HG03097 (cell line): ENCODE results near the gene RGS11.
"Not testable (repeated sequence)": the region's sequence is repeated elsewhere in the genome, so short reads cannot be mapped to it uniquely, and the experiment has no call there.

Source experiments
- ATAC-seq: cut with Tn5 transposase; IDR thresholded peaks from one replicate; pipeline ENCODE4 v1.9.1; 2021; ENCODE audit not compliant: unreplicated experiment, low FRiP score

RGS11 gene

DNA sequence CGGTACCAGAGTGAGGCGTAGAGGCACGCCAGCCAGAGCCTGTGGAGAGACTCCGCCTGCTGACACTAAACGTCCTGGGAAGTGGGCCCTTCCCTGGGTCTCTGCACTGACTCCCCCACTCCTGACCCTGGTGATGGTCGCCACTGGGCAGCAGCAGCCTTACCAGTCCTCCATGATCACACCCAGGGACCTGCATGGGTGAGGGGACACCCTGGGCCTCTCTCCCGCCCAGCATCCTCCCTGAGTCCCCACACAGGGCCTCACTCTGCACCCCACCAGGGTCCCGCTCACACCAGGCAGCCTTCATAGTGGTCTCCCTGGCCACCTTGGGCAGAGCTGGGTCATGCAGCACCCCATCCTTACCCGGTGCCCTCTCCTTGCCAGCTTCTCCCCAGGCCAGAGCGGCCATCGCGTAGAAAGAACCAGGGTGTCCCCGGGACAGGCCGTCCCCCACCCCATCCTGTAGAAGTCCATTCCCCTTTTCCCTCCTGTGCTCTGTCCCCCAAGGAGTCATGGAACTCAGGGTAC lies 10.7 kb downstream of the RGS11 start:
- ATAC-seq, result no peak

DNA sequence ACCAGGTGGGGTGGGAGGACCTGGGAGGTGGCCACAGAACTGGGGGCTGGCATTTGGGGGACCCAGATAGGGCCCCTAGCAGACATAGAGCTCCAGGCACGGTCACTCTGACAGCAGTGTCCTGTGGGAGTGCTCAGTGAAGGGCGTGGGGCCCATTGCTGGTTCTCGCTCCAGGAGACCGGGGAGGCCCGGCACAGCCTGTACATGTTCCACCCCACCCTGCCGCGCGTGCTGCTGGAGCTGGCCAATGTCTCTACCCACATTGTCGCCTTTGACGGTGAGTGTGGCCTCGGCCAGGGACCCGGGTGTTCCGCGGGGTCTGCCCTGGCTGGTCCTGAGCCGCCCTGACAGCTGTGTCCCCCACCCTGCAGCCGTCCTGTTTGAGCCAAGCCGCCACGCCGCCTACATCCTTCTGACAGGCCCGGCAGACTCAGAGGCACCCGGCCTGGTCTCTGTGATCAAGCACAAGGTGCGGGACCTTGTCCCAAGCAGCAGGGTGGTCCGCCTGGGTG lies 11.2 kb downstream of the RGS11 start:
- no peak for ATAC-seq

DNA sequence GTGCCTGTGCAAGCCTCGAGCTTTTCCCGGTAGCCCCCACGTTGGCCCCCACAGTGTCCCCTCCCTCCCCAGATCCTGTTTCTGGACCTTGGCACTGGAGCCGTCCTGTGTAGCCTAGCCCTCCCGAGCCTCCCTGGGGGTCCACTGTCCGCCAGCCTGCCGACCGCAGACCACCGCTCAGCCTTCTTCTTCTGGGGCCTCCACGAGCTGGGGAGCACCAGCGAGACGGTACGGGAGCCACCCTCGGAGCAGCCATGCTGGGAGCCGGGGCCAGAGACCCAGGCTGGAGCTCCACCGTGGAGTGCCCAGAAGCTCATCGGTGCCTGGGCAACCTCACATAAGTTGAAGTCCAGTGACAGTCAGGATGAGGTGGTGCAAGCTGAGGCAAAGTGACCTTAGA lies 11.8 kb downstream of the RGS11 start:
- ATAC-seq, result no peak

DNA sequence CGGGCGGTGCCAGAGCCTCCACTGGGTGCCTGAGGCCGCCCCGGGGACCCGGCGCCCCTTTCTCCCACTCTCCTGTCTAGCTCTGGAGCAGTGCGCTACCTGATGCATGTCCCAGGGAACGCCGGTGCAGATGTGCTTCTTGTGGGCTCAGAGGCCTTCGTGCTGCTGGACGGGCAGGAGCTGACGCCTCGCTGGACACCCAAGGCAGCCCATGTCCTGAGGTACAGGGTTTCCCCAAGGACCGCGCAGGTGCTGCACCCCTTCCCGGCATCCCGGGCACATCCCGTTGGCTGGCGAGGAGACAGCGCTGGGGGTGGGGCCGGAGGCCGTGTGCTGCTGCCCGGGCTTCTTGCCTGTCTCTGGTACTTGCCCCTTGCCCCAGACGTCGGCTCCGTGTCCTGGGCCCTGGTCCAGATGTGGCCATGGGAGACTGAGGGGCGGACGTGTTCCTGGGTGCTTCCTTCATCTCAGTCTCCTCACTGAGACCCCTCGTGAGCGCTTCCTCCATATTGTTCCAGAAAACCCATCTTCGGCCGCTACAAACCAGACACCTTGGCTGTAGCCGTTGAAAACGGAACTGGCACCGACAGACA lies 12.5 kb downstream of the RGS11 start:
- ATAC-seq, result no peak

DNA sequence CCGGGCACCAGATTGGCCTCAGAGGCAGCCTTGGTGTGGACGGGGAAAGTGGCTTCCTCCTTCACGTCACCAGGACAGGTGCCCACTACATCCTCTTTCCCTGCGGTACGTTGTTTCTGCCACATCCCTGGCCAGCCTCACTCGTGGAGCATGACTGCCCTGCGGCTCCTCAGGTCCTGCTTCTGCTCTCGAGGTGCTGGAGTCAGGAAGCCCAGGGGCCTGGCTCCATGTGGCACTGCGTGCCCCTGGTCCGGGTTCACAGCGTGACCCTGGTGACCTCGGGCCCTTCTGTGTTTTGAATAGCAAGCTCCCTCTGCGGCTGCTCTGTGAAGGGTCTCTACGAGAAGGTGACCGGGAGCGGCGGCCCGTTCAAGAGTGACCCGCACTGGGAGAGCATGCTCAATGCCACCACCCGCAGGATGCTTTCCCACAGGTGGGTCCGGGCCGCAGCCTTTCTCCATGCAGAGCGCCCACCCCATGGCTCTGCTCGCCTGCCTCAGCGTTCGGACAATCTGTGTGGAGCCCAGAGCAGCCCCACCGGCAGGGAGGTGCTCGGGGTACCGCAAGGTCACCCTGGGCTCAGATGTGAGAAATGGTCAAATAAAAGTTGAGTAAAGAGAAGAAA lies 13.5 kb downstream of the RGS11 start:
- no peak for ATAC-seq

DNA sequence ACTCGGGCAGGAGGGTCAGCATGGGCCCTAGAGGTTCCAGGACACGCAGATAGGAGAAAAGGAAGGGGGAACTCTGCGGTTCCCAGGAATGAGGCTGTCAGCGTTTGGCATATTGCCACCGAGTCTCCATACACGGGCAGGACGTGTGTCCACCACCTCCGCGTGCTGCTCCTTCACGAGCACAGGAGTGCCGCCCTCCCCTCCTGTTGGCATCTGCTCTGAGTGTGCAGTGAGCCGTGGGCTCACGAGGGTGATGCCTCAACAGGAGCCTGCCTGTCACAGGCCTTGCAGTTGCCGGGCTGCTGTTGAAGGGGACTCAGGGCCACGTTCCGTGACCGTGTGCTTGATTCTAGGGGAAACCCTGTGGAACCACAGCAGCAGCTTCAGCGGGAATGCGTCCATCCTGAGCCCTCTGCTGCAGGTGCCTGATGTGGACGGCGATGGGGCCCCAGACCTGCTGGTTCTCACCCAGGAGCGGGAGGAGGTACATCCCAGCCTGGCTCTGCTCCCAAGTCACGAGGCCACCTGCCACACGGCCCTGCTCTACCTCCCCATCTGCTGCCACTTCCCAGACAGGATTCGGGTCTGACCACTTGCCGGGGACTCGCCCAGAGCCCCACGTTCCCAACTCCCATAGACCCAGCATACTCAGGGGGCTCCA lies 14.6 kb downstream of the RGS11 start:
- ATAC-seq, result no peak

DNA sequence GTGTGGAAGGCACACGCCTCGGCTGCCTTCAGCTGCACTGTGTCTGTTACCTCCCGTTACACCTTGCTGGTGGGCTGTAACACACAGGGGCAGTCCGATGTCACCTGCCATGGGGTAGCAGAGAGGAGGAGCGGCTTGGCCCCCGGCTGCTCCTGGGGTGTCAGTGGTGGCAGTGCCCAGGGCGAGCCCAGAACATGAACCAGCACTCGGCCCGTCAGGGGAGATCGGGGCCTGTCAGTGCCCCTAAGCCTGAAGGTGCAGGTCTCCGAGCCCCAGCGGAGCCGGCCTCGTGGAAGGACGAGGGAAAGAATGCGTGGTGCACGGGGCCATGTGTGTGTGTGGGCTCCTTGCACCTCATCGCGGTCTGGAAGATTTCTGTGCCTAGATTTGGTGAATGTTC lies 15.4 kb downstream of the RGS11 start:
- no peak for ATAC-seq

DNA sequence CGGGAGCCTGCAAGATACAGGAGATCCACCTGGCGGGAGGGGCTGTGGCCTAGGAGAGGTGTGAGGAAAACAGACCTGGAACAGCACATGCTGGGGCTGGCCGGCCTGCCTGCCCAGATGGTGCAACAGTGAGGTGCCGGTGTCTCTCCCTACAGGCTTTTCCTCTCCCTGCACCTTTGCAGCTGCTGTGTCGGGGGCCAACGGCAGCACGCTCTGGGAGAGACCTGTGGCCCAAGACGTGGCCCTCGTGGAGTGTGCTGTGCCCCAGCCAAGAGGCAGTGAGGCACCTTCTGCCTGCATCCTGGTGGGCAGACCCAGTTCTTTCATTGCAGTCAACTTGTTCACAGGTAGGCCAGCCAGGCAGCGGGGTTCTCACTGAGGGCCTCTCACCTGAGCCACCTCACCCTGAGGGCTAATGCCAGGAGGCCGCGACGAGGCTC lies 15.9 kb downstream of the RGS11 start:
- no peak for ATAC-seq

DNA sequence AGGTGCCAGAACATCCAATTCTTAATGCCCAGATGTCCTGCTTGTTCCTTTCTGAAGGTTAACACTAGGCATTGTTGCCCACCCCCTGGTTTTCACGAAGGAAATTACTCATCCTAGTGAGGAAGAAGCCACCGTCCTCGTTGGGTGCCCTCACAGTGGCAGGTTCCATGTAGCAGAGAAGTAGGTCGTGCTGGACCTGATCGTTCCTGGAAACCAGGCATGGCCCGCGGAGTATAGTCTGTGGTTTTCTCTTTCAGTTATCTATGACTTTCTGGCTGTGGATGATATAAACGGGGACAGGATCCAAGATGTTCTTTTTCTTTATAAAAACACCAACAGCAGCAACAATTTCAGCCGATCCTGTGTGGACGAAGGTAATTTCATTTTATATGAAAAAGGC lies 16.5 kb downstream of the RGS11 start:
- no peak for ATAC-seq

DNA sequence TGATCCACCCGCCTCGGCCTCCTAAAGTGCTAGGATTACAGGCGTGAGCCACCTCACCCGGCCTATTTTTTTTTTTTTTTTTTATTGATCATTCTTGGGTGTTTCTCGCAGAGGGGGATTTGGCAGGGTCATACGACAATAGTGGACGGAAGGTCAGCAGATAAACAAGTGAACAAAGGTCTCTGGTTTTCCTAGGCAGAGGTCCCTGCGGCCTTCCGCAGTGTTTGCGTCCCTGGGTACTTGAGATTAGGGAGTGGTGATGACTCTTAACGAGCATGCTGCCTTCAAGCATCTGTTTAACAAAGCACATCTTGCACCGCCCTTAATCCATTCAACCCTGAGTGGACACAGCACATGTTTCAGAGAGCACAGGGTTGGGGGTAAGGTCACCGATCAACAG lies 17.7 kb downstream of the RGS11 start:
- not testable (repeated sequence) for ATAC-seq

DNA sequence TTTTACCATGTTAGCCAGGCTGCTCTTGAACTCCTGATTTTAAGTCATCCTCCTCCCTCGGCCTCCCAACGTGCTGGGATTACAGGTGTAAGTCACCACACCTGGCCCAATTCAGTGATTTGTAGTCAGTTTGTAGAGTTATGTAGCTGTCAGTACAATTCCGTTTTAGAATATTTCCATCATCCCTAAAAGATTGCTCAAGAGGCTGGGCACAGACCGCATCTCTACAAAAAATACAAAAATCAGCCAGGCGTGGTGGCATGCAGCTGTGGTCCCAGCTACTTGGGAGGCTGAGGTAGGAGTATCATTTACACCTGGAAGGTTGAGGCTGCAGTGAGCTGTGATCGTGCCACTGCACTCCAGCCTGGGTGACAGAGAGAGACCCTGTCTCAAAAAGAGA lies 20.6 kb downstream of the RGS11 start:
- no peak for ATAC-seq

DNA sequence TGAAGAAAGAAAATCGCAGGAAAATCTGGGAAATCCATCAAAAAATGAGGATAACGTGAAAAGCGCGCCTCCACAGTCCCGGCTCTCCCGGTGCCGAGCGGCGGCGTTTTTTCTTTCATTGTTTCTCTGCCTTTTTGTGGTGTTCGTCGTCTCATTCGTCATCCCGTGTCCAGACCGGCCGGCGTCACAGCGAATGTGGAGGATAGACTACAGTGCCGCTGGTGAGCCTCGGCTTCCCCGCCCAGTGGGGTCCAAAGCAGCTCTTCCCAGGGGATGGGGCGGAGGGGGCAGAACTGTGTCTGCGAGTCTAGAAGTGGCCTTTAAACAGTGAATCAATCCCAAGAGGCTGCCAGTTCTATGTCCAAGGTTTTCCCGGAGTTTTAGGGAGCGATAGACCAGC lies 21.3 kb downstream of the RGS11 start:
- no peak for ATAC-seq

DNA sequence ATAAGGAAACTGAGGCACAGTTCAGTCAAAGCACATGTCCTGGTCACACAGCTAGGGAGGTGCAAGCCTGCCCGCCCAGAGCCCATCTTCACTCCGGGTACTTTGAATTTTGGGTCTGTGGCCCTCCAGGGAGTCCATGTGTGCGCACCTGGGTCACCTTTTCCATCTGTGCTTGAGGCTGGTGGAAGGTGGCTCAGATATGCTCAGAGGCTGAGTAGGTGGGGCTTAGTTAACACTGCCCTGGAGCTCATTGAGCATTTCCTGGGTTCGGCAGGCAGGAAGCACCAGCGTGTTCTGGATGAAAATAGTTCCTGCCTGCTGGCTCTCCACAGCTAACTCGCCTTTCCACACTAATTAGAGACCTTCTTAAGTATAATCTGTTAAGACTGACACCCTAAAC lies 21.9 kb downstream of the RGS11 start:
- no peak for ATAC-seq

DNA sequence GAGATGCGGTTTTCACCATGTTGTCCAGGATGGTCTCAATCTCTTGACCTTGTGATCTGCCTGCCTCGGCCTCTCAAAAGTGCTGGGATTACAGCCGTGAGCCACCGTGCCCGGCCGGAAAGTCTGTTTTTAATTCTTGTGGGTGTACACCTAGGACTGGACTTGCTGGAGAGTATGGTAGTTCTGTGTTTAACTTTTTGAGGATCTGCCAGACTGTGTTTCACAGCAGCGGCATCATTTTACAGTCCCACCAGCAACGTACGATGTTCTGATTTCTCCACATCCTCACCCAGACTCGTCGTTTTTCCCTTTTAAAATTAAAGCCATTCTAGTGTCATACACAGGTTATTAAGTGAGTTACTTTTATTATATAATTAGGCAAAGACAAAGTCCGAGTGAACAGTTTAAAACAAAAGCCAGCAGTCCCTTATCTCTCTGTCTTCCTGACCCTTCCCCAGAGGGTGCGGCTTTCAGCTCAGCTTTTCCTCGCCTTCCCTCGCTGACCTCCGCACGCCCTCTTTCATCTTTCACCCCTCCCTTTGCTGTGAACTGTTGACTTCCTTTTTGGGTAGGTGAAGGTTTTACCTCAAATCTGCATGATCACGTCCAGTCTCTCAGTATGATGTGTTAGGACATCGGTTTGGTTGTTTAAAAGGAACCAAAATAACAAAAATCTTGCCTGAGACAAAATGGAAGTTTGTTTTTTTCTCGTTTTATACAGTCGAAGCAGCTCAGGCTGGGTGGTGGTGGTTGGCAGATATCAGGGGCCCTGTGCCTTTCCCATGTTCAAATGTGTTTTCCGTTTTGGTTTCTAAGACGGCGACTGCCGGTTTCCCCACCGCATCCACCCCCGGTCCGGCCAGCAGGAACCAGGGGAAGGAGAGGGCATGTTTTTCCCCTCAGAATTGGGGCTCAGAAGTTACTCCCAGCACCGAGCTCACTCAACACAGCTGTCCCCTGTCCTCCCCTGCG lies 23.1 kb downstream of the RGS11 start:
- ATAC-seq, result no peak

DNA sequence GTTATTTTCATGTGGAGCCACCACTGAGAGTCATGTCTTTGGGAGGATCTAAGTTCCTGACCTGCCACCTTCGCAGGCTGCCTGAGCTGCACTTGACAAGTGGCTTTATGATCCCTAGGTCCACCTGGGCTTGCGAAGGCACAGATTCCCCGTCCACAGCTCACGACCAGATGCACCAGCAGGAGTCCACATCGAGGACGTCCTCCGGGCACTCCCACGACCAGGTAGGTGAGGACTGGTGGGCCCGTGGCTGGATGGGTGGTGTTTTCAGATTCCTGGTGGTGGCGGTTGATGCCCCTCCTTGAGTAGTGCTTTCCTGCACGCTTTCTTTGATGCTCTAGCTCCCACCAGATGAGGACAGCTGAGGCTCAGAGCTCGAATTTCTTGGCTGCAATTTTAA lies 26.3 kb downstream of the RGS11 start:
- ATAC-seq, result no peak

DNA sequence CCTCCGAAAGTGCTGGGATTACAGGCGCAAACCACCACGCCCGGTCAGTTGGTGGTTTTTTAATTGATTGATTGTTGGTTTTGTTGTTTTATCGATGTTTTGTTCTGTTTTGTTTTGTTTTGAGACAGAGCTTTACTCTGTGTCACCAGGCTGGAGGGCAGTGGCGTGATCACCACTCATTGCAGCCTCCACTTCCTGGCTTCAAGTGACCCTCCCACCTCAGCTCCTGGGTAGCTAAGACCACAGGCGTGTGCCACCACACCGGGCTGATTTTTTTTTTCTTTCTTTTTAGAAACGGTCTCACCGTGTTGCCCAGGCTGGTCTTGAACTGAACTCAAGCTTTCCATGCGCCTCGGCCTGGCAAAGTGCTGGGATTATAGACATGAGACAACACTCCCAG lies 28.7 kb downstream of the RGS11 start:
- no peak for ATAC-seq

DNA sequence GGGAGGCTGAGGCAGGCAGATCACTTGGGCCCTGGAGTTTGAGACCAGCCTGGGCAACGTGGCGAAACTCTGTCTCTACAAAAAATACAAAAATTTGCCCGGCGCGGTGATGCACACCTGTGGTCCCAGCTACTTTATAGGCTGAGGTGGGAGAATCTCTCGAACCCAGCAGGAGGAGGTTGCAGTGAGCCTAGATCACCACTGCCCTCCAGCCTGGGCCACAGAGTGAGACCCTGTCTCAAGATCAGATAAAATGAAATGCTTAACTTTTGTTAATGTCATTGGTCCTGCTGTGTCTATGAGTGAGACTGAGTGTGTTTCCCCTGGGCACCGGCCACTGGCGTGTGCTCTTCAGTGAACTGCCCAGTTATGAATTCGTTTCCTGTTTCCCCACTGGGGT lies 30.6 kb downstream of the RGS11 start:
- no peak for ATAC-seq

DNA sequence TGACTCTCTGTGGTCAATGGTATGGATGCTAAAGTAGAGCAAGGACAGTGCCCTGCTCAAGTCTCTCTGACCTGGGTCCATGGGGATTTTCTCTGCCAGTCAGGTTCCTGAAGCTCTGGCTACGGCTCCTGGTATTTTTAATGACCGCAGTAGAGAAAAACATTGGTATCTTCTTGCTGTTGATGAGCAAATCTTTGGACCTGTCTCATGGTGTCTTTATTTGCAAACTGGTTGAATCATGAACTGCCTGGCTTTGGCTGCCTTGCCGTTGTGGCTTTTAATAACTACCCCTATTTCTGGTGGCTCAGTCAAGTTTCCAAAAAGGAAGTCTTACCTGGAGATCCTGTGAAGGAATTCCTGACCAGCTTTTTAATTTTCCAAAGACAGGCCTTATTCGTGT lies 32.4 kb downstream of the RGS11 start:
- ATAC-seq, result no peak

DNA sequence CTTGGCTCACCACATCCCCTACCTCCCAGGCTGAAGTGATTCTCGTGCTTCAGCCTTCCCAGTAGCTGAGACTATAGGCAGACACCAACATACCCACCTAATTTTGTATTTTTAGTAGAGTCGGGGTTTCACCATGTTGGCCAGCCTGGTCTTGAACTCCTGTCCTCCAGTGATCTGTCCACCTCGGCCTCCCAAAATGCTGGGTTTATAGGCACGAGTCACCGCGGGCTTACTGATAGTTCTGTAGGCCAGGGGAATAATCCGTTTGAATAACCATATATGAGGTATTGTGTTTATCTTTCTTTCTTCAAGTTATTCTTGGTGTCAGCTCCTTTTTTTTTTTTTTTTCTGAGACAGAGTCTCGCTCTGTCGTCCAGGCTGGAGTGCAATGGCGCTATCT lies 33.5 kb downstream of the RGS11 start:
- no peak for ATAC-seq

DNA sequence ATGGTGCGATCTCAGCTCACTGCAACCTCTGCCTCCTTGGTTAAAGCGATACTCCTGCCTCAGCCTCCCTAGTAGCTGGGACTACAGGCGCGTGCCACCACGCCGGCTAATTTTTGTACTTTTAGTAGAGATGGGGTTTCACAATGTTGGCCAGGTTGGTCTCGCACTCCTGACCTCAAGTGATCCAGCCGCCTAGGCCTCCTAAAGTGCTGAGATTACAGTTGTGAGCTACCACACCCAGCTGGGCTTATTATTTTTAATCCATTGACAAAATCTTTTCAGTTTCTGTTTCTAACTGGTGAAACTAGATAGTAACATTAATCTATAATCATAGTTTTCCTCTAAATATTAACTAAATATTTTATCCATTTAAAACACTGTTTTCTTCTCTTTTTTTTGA lies 35.2 kb downstream of the RGS11 start:
- ATAC-seq, result no peak

DNA sequence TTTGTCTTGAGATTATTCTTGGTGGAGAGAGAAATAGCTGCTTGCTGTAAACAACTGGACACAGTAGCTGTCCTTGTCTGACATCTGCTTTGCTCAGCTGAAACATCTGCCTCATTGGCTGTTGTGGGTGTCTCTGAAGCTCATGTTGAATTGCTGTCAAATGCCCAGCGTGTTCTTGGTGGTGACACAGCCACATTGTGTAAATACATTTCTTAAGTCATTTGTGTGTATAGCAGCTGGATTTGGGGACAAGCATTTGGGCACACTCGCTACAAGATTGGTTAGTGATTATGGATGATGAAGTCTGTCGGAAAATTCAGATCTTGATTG lies 35.8 kb downstream of the RGS11 start:
- ATAC-seq, result no peak
